ENCODE data around the gene CACNA2D3.

DNA sequence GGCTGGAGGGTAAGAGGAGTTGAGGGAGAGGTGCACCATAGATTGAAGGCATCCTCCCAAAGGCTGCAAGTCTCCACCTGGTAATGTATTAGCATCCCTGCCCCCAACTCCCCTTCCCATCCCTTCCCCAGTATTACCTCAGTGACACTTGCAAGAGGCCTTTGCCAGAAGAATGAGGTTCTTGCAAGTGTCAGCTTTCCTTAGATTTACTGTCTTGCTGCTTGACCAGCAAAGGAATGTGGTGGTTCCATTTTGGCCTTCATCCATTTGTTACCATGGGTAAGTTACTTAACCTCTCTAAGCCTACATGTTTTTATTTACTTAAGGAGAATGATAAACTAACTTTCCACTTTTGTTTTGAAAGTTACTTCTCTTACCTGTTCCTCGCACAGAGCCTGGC lies 696.6 kb downstream of the CACNA2D3 start:
- TF ChIP-seq, protein P1, sequence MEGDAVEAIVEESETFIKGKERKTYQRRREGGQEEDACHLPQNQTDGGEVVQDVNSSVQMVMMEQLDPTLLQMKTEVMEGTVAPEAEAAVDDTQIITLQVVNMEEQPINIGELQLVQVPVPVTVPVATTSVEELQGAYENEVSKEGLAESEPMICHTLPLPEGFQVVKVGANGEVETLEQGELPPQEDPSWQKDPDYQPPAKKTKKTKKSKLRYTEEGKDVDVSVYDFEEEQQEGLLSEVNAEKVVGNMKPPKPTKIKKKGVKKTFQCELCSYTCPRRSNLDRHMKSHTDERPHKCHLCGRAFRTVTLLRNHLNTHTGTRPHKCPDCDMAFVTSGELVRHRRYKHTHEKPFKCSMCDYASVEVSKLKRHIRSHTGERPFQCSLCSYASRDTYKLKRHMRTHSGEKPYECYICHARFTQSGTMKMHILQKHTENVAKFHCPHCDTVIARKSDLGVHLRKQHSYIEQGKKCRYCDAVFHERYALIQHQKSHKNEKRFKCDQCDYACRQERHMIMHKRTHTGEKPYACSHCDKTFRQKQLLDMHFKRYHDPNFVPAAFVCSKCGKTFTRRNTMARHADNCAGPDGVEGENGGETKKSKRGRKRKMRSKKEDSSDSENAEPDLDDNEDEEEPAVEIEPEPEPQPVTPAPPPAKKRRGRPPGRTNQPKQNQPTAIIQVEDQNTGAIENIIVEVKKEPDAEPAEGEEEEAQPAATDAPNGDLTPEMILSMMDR (IDR thresholded peaks at IDR 0.05) = no peak
- TF ChIP-seq POLR2A (IDR thresholded peaks at IDR 0.05) = no peak
